HL-60 (cell line): Measurements from ENCODE around the gene PSMA7.
A peak's percentile ranks its signal among the peaks of the same experiment; 100 is the strongest.

Experiments
- DNase-seq, 2 experiments: peaks; one replicate each; pipeline ENCODE4 v3.0.0-alpha.2; 2010 to 2020; ENCODE audit warnings: low read depth in 1 of 2, low spot score in 1 of 2
- H3K27ac ChIP-seq: fragments of 250-450 bp; sonication (Bioruptor Pico); replicated peaks from 2 replicates; pipeline ENCODE4 v1.5.1; 2020; ENCODE audit warnings: mild to moderate bottlenecking, moderate library complexity
- H3K27me3 ChIP-seq: fragments of 250-450 bp; sonication (Bioruptor Pico); 2 replicates; pipeline ENCODE4 v1.5.1; 2021; ENCODE audit warnings: mild to moderate bottlenecking, moderate library complexity; ENCODE audit not compliant: insufficient read depth, poor library complexity, severe bottlenecking
- H3K4me3 ChIP-seq: replicated peaks from 2 replicates; pipeline ENCODE4 v1.5.1; 2011; ENCODE audit warnings: mild to moderate bottlenecking, control low read depth, low read length; ENCODE audit not compliant: insufficient read depth
- GABPA ChIP-seq: IDR thresholded peaks from 2 replicates; pipeline ENCODE4 v1.6.1; 2012; ENCODE audit warnings: low read depth
- POLR2AphosphoS5 ChIP-seq: IDR thresholded peaks from 2 replicates; pipeline ENCODE4 v1.6.1; 2012; ENCODE audit warnings: low read depth
- SPI1 ChIP-seq: IDR thresholded peaks from 2 replicates; pipeline ENCODE4 v1.6.1; 2012; ENCODE audit warnings: low read depth, mild to moderate bottlenecking, borderline replicate concordance
- TF ChIP-seq, protein P1 (sequence below): IDR thresholded peaks from one replicate; pipeline ENCODE4 v1.5.1; 2011; ENCODE audit warnings: low read length, control low read depth, inconsistent platforms; ENCODE audit not compliant: insufficient read depth
- TF ChIP-seq, protein P2 (sequence below): IDR thresholded peaks from 2 replicates; pipeline ENCODE4 v1.6.1; 2012; ENCODE audit warnings: low read depth; ENCODE audit not compliant: insufficient replicate concordance

PSMA7 gene

DNA sequence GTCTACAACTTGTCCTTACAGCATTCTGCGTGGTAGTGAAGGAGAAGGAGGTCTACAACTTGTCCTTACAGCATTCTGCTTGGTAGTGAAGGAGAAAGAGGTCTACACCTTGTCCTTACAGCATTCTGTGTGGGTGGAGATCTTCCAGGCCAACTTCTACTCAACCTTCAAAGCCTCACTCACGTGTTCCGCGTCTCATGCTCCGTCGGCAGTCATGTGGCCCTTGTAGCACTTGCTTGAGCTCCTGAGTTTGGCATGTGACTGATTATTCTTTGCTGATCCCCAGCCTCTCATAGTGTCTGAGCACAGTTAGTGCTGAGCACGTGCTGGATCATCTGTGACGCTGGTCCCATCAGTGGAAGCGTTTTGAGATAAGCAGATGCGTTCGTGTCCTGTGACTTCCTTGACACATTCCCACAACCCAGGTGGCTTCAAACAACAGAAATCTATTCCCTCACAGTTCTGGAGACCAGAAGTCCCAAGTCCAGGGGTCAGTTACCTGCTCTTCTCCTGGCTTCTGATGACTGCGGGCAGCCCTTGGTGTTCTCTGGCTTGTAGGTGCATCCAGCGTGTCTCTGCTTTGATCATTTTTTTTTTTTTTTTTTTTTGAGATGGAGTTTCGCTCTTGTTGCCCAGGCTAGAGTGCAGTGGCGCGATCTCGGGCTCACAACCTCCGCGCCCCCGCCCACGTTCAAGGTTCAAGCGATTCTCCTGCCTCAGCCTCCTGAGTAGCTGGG, 3.0 kb upstream of the PSMA7 start:
- Histone ChIP-seq H3K27me3 (no peaks in the 10 kb centered on the region), H3K4me3 (no peak overlapping the region), H3K27ac (no peak overlapping the region)
- TF ChIP-seq SPI1 = no peak
- TF ChIP-seq, protein P1, sequence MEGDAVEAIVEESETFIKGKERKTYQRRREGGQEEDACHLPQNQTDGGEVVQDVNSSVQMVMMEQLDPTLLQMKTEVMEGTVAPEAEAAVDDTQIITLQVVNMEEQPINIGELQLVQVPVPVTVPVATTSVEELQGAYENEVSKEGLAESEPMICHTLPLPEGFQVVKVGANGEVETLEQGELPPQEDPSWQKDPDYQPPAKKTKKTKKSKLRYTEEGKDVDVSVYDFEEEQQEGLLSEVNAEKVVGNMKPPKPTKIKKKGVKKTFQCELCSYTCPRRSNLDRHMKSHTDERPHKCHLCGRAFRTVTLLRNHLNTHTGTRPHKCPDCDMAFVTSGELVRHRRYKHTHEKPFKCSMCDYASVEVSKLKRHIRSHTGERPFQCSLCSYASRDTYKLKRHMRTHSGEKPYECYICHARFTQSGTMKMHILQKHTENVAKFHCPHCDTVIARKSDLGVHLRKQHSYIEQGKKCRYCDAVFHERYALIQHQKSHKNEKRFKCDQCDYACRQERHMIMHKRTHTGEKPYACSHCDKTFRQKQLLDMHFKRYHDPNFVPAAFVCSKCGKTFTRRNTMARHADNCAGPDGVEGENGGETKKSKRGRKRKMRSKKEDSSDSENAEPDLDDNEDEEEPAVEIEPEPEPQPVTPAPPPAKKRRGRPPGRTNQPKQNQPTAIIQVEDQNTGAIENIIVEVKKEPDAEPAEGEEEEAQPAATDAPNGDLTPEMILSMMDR = no peak
- no peak for TF ChIP-seq GABPA
- TF ChIP-seq, protein P2, sequence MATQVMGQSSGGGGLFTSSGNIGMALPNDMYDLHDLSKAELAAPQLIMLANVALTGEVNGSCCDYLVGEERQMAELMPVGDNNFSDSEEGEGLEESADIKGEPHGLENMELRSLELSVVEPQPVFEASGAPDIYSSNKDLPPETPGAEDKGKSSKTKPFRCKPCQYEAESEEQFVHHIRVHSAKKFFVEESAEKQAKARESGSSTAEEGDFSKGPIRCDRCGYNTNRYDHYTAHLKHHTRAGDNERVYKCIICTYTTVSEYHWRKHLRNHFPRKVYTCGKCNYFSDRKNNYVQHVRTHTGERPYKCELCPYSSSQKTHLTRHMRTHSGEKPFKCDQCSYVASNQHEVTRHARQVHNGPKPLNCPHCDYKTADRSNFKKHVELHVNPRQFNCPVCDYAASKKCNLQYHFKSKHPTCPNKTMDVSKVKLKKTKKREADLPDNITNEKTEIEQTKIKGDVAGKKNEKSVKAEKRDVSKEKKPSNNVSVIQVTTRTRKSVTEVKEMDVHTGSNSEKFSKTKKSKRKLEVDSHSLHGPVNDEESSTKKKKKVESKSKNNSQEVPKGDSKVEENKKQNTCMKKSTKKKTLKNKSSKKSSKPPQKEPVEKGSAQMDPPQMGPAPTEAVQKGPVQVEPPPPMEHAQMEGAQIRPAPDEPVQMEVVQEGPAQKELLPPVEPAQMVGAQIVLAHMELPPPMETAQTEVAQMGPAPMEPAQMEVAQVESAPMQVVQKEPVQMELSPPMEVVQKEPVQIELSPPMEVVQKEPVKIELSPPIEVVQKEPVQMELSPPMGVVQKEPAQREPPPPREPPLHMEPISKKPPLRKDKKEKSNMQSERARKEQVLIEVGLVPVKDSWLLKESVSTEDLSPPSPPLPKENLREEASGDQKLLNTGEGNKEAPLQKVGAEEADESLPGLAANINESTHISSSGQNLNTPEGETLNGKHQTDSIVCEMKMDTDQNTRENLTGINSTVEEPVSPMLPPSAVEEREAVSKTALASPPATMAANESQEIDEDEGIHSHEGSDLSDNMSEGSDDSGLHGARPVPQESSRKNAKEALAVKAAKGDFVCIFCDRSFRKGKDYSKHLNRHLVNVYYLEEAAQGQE = no peak
- TF ChIP-seq POLR2AphosphoS5 = no peak
- no peak for DNase-seq

DNA sequence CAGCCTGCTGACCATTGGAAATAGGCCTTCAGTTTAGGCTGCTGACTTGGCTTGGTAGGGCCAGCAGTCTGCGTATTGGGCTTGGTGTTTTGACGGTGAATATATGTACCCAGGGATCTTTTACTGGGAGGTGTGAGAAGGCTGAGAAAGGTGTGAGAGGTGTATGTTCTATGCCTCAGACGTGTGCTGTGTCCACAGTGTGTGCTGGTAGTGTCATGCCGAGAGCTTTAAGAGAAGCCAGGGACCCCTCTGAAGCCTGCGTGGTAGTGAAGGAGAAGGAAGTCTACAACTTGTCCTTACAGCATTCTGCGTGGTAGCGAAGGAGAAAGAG, 2.5 kb upstream of the PSMA7 start:
- H3K27ac ChIP-seq = no peak overlapping the region
- no peaks in the 10 kb centered on the region for H3K27me3 ChIP-seq
- H3K4me3 ChIP-seq = no peak overlapping the region
- DNase-seq = no peak
- TF ChIP-seq, protein P1 = no peak
- TF ChIP-seq GABPA (no peak), SPI1 (no peak), POLR2AphosphoS5 (no peak)
- TF ChIP-seq, protein P2 = no peak

DNA sequence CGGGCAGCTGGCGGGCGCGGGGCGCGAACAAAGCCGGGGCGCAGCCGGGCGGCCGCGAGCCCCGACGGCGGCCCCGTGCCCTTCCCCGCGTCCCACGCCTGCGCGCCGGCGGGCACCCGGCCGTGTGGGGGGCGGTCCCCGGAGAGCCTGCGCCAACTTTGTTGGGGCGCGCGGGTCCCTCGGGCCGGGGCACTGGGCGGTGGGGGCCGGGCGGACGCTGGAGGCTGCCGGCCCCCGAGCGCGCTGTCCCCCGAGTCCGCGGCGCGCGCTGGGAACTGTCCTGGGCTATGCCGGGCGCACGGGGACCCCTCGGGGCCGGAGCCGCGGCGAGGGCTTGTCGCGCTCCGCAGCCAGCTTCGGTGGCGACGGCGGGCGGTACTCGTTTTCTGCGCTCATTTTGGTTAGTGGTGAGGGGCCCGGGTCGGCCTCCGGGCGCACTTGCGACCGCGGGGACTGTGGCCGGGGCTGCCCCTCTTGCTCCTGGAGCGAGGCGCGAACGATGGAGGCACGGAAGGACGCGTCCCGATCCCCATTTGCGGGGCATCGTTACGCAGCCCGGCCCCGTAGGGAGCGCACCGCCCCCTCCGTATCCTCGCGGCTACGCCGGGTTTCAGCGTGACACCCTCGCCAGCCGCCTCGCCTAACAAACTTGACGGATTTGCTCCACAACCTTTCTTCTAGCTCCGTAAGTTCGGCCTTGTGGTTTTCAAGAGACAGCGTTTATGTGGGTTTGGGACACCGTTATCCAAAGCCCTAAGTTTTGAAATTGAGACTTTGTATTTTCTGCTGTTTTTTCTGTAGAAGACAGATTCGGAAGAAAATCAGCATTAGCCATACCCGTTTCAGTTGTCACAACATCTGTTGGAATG, 997 bp upstream of the PSMA7 start:
- Histone ChIP-seq H3K4me3 (peak overlapping the region; percentile 81), H3K27me3 (no peaks in the 10 kb centered on the region), H3K27ac (peak overlapping the region; percentile 56)
- no peak for TF ChIP-seq SPI1
- 0 out of 2 replicates have a peak, but pooled peaks have one; percentile 15 for TF ChIP-seq POLR2AphosphoS5
- DNase-seq = peak in 1 of 2 experiments; percentile 68

DNA sequence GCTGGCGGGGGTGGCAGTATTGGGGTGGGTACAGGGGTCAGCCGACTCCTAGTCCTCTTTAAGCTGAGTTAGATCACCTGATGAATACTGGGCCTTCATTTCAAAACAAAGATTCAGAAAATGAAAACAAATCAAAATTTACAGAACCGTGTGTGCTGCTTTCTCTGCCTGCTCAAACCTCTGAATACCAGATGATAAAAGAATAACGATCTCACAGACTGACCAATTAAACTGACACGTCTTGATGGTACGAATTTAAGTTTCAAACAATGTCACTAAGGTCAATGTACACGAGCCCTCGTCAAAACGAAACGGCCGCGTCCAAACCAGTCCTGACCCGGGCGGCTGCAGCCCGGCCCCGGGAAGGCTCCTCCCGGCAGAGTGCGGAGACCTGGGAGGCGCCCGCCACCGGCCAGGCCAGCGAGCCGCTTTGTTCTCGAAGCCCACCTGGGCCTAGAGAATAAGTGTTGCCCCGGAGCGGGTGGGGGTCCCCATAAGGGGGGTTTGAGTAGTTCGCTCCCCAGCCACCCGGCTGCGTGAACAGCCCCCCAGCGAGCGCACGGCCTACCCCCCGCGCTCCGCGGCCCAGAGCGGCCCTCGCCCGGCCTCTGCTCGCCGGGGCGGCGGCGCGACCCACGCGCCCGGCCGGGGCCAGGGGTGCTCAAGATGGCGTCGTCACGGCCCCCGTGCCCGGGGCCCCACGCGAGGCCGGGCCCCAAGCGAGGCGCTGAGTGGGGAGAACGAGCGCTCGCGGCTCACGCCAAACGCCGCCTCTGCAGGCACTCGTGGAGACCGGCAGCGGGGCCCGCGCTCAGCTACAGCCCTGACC, 728 bp downstream of the PSMA7 start:
- no peak for DNase-seq
- TF ChIP-seq GABPA = no peak
- no peak for TF ChIP-seq SPI1
- TF ChIP-seq, protein P2 = no peak
- TF ChIP-seq POLR2AphosphoS5 = no peak
- TF ChIP-seq, protein P1 = no peak
- Histone ChIP-seq H3K27ac (peak overlapping the region; percentile 93), H3K4me3 (peak overlapping the region; percentile 68), H3K27me3 (no peaks in the 10 kb centered on the region)
